CD4-positive, alpha-beta T cell treated with Interleukin-1 beta for 1 hour (primary cell): ENCODE results near the gene ZFAND5.
A peak's percentile ranks its signal among the peaks of the same experiment; 100 is the strongest.

Source experiments
- DNase-seq, 2 donors: peaks; one replicate each; pipeline ENCODE4 v3.0.0-alpha.2; 2020 to 2022

The ZFAND5 gene

DNA sequence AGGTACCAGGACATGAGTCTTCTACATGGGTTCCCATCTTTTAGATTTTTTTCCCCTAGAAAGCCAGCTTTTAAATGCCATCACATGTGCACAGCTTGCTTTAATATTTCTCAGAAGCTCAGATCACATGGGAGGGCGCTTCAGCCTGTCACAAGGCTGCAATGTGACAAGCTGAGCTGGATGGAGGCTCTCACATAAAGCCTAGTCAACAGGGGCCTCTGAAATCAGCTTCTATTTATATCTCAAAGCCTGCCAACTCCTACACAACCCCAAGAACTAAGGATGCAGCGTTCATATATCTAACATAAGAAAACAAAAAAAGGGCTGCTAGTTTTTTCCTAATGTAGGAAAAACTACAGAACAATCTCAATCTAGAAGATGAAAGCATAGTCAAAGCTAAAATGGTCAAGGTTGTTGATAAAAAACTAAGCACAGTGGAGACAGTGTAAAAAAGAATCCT lies 2.3 kb downstream of the ZFAND5 start:
- DNase-seq = peak; percentile 51 to 59

DNA sequence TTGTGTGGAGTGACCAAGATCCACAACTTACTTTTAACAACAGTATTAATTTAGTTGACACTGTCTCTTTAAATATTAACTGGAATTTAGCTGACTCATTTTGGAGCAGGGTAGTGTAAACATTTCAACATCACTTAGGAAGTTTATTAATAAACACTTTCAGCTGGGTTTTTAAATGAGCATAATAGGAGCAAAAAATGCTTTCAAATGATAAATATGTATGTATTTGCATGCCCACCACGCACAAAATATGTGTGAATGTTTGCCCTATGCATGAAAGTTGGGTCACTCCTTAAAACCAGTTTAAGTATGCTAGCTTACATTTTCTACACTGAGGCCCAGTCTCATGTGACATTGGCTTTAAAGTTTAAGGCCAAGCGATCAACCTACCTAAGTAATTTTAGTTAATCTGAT lies 2.9 kb downstream of the ZFAND5 start:
- DNase-seq = no peak

DNA sequence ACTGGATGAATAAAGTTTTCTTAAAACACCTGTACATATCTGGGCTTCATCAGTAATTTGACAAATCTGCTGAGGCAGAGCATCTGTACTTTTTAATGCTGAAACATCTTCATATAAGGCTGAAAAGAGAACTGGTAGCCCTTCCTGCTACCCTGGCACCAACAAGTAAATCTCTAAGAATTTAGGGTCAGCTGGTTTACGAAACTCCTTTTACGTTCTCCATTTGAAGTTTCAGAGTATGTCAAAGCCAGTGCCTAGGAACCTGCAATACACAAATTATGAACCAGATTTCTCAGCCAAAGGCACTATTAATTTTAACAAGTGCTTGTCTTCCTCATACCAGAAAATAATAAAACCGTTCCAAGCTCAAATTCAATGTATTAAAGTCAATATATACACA lies 3.8 kb downstream of the ZFAND5 start:
- no peak for DNase-seq

DNA sequence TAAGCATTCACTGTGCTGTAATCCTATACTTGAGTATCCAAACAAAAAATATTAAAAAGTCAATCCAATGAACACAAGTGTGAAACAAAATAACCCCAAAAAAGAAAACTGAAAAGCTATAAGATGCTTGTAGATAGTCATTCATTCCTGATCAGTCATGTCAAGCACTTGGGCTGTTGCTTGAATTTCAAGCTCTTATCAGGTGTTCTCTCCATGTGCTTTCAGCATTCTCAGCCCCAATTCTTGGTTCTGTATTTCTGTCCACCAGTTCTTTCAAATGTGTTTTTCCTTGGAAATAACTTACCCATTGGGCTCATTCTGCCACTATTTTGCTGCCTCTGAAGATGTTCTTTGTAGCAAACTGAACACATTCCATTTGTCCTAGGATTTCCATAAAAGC lies 4.7 kb downstream of the ZFAND5 start:
- no peak for DNase-seq

DNA sequence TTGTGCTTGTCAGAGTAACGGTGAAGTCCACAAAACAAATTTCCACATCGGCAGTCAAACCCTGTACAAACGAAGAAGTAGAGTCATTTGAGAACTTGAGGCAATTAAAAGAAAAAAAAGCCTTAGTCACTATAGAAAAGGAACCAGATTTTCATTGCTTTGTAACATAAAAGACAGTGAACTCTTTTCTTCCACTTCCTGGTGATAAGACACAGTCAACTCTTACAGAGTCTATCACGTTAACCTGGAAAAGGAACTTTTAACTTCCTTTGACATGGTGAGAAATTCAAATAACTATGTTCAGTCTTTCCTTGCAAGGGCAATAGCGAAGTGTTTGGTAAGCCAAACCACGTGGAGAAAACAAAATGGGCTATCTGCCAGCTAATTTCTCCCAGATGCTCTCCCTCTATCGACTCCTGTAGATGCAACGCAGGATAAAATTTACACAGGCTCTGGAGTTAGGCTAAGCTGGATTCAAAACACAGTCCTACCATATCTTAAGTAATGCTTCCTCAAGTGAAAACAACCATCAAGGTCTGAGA lies 8.9 kb downstream of the ZFAND5 start:
- DNase-seq = no peak

DNA sequence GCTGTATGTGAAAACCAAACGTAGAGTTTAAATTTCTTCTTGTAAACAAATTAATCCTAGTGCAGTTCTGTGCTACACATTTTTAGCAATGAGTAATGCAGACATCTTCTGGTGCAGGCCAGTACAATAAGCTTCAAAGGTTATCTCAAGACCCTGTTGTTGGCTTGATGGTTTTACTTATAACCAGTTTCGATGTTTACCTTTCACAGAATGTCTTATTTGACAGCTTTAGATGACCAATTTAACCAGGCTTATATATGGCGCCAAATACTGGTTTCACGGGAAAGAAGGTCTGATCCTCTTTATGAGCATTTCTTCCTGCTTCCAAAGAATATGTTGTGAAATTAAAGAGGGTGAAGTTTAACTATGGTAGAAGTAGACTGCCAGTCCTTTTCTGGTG lies 9.9 kb downstream of the ZFAND5 start:
- DNase-seq = no peak

DNA sequence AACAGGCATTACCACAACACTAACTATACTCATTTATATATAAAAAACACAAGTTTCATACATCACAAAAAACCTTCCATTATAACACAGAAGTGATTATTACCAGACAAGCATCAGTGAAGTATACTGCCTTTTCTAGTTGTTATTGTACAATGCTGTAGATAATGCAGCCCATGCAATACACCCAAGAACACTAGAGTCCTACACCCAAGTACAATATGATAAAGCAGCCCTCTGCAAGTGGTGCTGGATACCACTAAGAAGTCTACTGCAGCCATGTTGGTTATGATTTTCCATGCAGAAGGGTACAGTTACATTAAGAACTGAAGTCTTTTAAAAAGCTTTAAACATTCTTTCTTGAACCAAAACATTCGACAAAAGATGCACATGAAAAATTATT lies 10.3 kb downstream of the ZFAND5 start:
- DNase-seq = no peak

DNA sequence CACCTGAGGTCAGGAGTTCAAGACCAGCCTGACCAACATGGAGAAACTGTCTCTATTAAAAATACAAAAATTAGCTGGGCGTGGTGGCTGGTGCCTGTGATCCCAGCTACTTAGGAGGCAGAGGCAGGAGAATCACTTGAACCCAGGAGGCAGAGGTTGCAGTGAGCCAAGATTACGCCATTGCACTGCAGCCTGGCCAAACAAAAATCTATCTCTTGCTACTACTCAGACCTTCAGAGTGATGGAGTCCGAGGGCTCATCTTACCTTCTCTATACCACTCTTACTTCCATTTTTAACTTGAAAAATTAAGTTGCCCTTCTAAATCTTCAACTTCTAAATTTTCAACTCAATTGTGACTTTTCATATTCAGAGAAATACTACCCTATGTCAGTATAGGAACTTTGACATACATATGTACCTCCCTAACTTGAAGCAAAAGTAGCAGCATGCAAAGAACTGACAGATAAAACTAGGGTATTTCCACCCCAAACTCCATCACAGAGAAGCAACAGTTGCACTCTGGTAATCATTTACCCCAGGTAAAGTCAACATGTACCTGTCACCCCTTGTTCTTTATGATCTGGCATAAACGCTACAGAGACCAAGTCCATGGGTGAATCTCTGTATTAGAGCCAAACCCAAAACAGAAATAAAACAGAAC lies 11.4 kb downstream of the ZFAND5 start:
- DNase-seq = no peak

DNA sequence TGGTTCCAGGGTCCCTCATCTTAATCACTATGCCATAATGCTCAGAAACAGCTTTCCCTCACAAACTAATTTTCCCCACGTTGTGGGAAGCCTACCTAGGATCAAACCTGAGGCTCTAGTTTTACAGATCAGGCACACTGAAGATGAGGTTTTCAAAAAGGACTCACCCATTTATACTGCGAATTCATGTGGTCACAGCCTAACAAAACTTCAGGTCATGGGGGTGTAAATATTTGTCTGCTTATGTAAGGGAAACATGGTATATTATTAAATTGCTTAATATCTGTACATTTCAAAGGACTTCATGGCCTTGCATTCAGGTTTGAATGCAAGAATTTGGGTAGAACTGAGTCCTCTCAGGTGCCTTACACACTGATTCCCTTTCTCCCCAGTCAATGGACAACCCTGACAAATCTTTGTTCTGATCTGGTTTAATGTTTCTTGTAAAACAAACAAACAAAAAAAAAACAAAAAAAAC lies 12.1 kb downstream of the ZFAND5 start:
- no peak for DNase-seq

DNA sequence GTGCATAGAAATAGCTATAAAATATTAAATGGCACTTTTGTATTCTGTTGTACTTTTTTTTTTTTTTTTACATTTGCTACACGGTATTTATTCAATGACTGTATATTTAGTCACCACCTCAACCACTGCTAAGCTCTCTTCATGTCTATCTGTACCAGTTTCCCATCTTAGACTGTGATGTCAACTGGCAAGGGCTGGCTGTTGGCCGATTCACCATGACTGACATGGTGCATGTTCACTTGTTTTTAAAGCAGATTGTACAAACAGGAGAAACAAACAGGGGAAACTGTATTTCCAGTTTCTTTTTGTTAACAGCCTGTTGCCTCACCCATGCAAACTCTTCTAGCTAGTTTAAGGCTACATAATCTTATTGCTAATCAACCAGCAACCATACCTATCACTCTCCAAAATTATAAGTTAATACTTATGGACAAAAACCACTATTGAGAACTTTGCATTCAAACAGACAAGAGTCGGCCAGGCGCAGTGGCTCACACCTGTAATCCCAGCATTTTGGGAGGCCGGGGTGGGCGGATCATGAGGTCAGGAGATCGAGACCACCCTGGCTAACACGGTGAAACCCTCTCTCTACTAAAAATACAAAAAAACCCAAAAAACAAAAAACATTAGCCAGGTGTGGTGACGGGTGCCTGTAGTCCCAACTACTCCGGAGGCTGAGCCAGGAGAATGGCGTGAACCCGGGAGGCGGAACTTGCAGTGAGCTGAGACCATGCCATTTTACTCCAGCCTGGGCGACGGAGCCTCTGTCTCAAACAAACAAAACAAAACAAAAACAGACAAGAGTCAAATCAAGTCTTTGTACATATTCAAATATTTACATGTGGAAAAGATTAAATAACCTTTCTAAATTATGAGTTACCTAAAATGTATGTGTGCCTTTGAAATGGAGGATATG lies 13.2 kb downstream of the ZFAND5 start:
- DNase-seq = no peak

DNA sequence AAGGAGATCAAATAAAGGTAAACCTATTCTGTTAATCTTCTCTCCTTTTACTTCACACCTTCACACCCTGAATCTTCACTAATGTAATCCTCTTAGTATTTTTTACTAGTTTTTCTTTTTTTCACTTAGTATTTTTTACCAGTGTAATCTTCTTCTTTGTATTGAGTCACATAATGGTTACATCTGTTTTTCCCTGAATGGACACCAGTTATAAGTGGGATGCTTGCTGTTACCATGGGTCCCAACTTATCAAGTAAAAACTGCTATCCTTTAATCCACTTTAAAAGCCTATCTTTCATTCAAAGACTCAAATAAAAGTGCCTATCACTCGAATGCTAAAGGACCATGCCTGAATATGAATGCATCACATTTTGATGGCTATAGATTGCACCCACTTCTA lies 15.1 kb downstream of the ZFAND5 start:
- DNase-seq = no peak

DNA sequence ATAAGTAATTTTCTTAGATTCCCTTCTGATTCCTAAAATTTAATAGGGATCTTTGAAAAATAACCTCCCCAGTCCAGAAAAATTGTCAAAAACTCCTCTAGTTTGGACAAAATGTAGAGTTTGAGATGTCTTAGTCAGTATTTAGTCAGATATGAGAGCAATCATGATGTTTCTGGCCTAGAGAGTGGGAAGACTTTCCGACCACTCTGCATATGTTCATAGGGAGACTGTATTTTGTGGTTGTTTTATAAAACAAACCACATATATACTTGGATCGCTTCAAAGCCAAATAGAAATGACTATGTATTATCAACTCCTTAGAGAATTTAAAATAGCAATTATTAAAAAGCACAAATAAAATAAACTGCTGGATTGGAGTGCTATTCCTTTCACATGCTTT lies 15.8 kb downstream of the ZFAND5 start:
- DNase-seq = no peak

DNA sequence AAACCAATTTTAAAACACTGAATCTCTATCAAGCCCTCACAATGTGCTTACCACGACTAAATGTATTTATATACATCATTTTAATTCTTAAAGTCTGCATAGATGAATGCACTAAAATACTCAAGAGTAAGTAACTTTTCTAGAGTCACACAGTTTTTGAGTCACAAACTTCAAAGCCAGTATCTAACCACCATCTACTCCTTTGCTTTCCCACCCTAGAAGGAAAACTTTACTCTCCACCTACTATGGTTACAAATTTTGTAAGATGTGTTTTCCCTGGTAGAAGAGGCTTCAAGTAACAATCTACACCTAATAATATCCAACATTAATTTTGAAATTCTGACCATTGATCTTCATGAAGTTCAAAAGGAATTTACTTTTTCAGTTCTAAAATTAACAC lies 18.7 kb downstream of the ZFAND5 start:
- DNase-seq = no peak

DNA sequence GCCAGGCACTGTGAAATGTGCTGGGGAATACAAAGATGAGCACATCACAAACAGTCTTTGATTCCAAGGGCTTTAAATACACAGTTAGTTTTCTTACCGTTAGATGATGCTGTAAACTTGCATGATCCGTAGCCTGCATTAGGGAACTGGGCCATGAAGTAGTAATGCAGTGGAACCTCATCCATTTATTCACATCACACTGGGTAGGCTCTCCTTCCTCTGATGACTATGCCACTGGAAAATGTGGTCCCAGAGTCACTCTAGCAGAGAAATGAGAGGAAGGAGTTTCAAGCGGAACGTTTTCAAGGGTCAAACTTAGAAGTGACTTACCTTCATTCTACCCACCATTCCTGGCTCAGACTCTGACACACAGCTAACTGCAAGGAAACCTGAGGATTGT lies 26.4 kb downstream of the ZFAND5 start:
- DNase-seq = no peak

DNA sequence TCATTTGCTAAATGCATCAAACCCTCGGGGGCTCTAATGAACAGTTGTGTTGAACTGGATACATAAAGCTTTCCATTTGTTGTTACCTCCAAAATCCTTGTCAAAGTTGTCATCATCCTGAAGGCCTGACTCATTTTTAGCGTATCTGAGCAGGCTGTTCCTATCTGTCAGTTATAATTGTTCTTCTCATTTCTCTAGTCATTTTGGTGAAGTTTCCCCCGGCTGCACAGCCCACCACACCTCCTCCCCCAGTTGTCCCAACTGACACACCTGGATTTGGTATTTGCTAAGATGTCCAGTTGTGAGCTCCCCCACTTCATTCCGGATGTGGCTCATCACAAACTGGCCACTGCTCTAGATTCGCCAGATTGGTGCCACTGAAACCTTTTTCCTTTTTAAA lies 27.7 kb downstream of the ZFAND5 start:
- no peak for DNase-seq

DNA sequence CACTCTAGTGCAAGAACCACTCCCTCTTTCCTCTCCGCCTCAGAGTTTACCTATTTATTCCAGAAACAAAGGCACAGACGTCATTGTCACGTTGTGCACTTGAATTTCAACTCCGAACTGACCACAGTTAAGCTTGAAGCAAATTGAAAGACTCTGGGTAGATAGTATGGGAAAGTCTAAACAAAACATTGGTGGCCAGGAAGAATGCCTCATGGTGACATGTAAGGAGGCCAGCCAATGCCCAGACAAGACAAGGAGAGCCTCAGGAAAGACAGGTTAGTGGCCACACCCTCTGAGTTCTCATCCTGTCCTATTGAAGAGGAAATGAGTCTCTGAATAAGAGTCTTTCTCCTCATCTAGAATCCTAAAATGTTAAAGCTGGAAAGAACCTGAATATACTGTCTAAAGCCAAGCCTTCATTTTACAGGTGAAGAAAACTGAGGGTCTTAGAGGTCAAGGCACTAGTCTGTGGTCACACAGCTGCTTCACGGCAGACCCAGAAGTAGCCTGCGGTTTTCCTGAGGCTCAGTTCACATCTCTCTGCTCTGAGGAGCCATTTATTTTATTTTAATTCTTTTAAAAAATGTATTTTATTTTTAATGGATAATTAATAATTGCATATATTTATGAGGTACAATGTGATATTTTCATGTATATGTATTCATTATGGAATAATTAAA lies 30.2 kb downstream of the ZFAND5 start:
- DNase-seq = no peak

DNA sequence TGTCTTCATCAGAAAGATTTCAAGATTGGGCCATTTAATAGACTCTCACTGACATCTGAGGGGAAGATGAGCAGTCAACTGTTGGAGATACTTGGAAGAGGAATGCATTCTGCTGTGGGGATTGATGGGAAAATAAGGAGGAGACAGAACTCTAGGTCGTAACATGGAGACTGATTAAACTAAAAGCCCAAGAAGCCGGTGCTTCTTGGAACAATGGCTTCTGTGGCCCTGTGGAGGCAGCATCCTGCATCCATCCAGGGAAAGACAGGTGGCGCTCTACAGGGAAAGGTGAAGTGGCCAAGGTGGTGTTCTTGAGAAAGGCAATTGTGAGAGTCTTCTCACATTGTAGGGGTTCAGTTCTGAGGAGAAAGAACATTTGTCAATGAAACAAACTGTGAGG lies 31.3 kb downstream of the ZFAND5 start:
- DNase-seq = no peak

DNA sequence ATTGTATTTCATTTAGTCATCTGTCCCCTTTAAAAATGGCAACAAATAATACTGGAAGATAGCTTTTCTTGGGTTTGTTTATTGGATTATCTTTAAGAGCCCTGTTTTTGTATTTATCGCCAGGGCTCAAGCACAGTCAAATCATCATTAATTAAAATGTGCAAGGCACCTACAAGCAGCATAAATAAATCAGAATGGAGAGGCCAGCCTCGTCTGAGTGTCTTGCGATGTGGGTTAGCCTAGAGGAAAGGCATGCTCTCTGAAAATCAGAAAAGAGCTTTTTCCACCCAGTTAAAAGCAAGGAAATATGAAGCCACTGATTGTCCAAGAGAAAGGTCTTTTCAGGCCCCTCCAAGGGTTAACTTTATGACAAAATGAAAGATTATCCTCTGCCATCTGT lies 31.8 kb downstream of the ZFAND5 start:
- no peak for DNase-seq

DNA sequence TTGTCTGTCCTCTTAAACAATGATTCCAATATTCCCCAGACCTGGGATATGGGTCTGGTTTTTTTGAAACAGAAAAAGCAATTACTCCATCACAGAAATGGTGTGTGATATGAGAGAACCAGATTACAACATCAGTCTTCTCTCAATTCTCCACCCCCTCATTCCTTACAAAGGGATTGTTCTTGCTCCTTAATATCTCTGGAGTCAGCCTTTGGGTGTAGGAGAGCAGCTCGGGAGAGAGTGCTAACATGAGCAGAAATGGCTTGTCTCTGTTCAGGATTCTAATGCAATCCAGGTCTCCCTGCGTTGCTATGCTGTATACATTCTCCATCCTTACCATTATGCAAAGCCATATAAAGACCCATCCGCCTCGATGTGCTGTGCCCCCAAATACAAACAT lies 32.7 kb downstream of the ZFAND5 start:
- no peak for DNase-seq

DNA sequence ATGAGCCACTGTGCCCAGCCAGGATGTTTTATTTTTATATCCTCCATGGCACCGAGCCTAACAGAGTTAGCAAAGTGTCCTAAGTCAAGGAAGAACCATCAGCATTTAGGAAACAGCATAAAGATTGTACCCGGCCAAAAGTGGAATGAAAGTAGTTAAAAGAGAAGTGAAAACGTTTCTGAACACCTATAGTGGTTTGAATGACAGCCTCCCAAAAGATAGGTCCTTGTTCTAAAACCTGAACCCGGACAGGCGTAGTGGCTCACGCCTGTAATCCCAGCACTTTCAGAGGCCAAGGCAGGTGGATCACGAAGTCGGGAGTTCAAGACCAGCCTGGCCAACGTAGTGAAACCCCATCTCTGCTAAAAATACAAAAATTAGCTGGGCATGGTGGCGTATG lies 37.4 kb downstream of the ZFAND5 start:
- no peak for DNase-seq

DNA sequence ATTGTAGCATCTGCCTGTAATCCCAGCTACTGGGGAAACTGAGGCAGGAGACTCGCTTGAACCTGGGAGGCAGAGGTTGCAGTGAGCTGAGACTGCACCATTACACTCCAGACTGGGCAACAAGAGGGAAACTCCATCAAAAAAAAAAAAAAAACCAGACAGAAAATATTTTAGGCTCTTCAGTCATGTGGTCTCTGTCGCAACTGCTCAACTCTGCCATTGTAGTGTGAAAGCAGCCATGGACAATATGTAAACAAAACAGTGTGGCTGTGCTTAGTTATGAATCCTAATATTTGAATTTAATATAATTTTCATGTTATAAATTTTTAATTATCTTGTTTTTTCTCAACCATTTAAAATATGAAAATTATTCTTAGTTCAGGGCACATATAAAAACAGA lies 38.4 kb downstream of the ZFAND5 start:
- no peak for DNase-seq

DNA sequence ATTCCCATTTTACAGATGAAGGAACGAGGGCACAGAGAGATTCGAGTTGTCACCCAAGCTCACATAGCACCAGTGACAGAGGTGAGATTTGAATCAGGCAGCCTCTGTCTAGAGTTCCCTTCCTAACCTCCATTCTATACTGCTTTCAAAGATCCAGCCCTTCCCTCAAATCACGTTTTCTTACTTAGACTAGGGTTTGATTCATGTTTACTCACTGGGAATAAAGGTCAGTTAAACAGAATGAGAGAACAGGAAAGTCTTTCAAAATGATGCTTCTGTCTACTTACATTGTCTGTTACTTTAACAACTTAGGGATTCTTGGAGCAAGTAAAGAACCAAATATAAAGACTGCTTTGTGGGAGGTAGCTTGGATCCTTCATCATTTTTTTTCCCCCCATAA lies 40.0 kb downstream of the ZFAND5 start:
- DNase-seq = no peak

DNA sequence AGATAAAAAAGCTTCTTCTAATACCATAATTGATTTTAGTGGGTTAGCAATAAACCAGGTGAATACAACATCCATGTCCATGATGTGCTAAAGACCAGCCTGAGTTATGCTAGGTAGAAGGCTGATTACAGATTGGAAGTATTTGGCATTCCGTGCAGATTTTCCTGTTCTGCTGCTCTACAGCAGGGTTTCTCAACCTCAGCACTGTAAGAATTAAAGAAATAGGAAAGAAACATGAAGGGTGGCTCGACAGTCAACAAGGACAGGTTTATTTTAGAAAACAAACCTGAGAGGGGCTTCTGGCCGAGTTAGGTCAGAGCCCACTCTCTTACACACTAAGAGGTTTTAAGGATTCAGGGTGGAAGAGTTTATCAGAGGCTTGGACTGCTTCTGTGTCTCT lies 42.3 kb downstream of the ZFAND5 start:
- DNase-seq = no peak
